ENCODE results near the gene PRPF8. TPM values are rescaled to one million over a fixed set of nuclear protein-coding genes. Genes with fewer than 3 reads are reported as not detected.
A peak's percentile ranks its signal among the peaks of the same experiment; 100 is the strongest.

PRPF8 gene
- total RNA-seq, 3 donors from 2014 or later: 506 to 585 (median 522) TPM

DNA sequence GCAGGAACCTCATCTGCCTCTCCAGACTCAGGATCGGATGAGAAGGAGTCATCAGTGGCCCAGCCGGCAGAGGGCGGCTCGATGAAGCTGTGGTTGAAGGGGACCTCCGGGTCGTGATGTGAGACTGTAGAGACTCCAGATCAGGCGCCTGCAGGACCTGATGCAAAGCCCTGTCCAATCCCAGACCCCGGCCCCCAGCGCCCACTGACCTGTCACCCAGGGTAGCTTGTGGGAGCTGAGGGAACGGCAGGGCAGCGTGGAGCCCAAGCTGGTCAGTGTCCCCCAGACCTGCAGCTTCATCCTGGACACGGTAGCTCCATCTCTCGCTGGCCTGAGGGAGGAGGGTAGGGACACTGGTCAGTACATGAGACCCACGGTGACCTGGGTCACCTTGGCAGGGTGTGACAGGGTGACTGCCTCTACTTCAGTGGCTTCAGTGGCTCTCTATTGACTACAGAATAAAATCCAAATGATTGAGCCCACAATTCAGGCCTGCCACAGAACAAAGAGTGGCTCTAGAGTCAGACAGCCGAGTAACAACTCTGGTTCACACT is 47.9 kb downstream of the PRPF8 start:
- Mint-ChIP-seq H3K27me3 (ENCODE audit: low read depth) (no peaks in the 10 kb centered on the region), H3K36me3 (ENCODE audit: insufficient read depth) (no peaks in the 10 kb centered on the region)

DNA sequence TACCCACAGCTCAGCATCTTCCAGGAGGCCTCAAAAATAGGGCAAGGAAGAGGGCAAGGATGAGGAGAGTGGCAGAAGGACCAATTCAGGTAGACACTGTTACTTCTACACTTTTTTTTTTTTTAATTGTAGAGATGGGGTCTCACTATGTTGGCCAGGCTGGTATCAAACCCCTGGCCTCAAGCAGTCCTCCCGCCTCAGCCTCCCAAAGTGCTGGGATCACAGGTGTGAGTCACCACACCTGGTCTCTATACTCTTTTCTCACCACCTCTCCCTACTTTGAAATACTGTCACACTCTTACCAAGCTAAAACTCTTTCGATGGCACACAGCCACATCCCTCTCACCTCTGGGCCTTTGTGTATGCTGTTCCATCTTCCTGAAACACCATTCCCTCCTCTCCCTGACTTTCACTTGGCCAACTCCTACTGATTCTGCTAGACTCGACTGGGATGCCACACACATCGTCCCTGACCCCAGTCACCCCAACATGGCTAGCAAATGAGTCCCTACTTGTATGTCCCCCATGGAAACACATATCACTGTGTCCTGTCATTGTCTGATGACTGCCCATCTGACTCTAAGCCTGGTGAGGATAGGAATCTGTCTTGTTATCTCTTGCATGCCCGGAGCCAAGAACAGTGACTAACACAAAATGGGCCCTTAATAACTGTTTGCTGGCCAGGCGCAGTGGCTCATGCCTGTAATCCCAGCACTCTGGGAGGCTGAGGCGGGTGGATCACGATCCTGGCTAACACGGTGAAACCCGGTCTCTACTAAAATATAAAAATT is 48.8 kb downstream of the PRPF8 start:
- Mint-ChIP-seq H3K36me3 (ENCODE audit: insufficient read depth) (no peaks in the 10 kb centered on the region), H3K4me3 (no peak overlapping the region), H3K4me1 (ENCODE audit: low read depth) (peaks cover under 1% of the 10 kb centered on the region), H3K9me3 (no peaks in the 10 kb centered on the region), H3K27me3 (ENCODE audit: low read depth) (no peaks in the 10 kb centered on the region)
- ATAC-seq (no peak), DNase-seq (no peak)

More for the DNA sequence above, 47.9 kb downstream of the PRPF8 start:
- Mint-ChIP-seq H3K4me3 (no peak overlapping the region), H3K9me3 (no peaks in the 10 kb centered on the region), H3K4me1 (ENCODE audit: low read depth) (no peaks in the 10 kb centered on the region)
- no peak for DNase-seq
- no peak for ATAC-seq

DNA sequence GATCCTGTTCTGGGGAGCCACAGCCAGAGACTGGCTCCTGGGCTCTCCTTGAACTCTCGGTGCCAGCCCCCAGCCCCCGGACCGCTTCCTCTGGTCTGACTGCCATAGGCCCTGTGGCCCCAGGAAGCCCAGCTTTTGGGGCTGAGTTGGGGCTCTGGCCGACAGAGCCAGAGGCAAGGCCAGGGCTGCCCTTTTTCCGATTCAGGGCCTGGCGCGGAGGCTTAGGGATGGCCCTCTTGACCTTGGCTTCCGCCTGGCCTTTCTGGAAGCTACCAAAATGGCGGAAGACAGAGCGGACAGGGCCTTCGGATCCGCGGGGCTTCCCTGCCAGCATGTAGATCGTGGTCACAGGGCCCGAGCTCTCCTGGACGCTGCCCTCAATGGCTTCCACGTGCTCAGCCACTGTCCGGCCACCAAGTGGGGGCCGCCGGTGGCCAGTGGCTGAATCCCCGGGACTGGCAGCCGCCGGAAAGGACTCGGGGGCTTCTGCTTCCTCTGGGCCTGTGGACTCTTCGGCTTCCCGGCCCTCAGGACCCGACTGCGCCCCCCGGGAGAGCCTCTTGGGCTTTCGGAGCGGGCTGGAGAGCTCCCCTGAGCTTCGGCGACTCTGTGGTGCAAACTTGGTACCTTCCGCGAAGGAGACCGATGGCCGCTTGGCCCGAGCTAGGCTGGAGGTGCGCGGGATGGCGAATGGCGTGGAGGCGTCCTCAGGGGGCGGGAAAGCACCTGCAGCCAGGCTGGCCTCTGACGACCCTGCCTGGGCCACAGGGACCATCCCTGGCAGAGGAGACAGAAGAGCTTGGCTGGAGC is 49.6 kb downstream of the PRPF8 start:
- H3K9me3 Mint-ChIP-seq: no peaks in the 10 kb centered on the region
- no peak overlapping the region for H3K4me3 Mint-ChIP-seq
- no peak for DNase-seq
- peaks cover 5% of the 10 kb centered on the region for H3K4me1 Mint-ChIP-seq (ENCODE audit: low read depth)
- no peaks in the 10 kb centered on the region for H3K27me3 Mint-ChIP-seq (ENCODE audit: low read depth)
- no peak for ATAC-seq
- no peaks in the 10 kb centered on the region for H3K36me3 Mint-ChIP-seq (ENCODE audit: insufficient read depth)

DNA sequence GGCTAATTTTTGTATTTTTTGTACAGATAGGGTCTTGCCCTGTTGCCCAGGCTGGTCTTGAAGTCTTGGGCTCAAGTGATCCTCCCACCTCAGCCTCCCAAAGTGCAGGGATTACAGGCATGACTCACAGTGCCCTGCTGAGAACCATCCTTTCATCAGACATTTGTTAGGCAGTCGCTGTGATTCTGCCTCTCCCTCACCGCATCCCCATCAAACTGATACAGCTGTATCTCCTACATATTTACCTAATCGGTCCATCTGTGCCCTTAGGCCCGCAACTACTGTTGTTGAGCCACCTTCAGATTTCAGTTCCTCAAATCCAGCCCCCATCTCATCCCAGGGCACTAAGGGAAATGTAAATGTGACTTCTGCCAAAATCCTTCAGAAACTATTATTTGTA is 54.0 kb downstream of the PRPF8 start:
- Mint-ChIP-seq H3K27me3 (ENCODE audit: low read depth) (peaks cover 4% of the 10 kb centered on the region), H3K4me1 (ENCODE audit: low read depth) (peaks cover 19% of the 10 kb centered on the region), H3K36me3 (ENCODE audit: insufficient read depth) (no peaks in the 10 kb centered on the region), H3K4me3 (peak overlapping the region; percentile 74), H3K9me3 (no peaks in the 10 kb centered on the region)
- ATAC-seq (no peak), DNase-seq (no peak)

DNA sequence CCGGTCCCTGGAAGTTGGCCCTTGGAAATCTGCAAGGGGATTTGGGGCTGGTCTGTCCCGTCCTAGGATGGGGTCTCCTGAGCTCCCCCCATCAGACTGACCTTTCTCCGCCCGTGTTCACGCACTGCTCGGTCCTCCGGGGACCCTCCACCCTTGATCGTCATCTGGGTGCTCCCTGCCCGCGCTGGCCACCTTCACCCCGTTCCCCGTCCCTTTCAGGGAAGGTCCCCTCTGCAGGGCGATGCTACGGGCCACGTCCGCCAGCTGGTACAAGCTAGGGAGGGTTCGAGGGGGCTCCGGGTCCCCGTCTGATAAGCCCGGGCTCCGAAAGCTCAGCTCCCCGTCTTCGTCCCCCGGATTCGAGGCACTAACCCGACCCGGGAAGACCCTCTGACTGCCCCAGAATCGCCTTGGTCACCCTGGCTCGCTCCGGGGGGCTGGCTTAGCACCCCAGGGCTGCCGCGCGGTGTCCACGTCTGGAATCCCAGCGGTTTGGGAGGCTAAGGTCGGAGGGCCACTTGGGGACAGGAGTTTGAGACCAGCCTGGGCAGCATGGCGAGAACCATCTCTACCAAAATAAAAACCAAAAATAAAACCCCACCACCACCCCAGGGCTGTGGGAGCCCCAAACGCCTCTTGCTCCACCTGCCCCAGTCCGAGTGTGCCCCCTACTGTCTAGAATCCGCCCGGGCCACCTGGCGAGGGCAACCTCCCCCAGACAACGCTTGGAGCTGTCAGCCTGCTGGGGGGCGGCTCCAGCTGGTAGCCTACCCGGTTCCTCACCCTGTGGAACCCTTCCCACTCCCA is 55.0 kb downstream of the PRPF8 start:
- Mint-ChIP-seq H3K4me1 (ENCODE audit: low read depth) (peaks cover 19% of the 10 kb centered on the region), H3K36me3 (ENCODE audit: insufficient read depth) (no peaks in the 10 kb centered on the region), H3K9me3 (no peaks in the 10 kb centered on the region), H3K4me3 (peak overlapping the region; percentile 74), H3K27me3 (ENCODE audit: low read depth) (peaks cover 4% of the 10 kb centered on the region)
- peak; percentile 67 for DNase-seq
- ATAC-seq: peak; percentile 13 to 30

DNA sequence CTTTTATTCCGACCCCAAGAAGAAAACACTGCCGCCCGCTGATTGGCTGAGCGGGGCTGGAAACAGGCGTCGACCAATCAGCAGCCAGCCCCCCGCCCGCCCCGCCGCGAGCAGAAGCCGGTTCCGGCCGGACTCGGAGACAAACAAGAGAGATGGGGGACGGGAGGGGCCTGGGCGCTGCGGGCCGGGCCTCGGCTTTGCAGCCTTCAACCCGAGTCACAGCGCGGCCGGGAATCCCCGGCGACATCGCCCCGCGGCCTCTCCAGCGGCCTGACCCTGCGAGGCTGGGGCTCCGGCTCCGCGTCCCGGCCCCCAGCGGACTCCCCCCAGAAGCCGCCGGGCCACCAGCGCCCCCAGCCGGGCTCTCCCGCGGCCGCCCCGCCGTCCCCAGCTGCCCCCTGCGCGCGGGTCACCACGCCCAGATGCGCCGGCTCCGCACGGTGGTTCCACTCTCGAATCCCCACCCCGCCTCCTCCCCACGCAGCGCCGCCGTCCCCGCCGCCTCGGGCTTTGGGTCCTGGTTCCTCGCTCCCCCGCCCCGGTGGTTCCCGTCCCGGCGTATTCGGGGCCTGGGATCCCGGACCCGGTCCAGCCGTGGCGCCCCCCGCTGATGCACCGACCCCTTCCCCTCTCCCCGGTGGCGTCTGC is 55.7 kb downstream of the PRPF8 start:
- peaks cover 4% of the 10 kb centered on the region for H3K27me3 Mint-ChIP-seq (ENCODE audit: low read depth)
- DNase-seq: peak; percentile 80
- H3K36me3 Mint-ChIP-seq (ENCODE audit: insufficient read depth): no peaks in the 10 kb centered on the region
- no peaks in the 10 kb centered on the region for H3K9me3 Mint-ChIP-seq
- peak overlapping the region; percentile 85 for H3K4me3 Mint-ChIP-seq
- ATAC-seq: peak; percentile 81
- H3K4me1 Mint-ChIP-seq (ENCODE audit: low read depth): peaks cover 19% of the 10 kb centered on the region

DNA sequence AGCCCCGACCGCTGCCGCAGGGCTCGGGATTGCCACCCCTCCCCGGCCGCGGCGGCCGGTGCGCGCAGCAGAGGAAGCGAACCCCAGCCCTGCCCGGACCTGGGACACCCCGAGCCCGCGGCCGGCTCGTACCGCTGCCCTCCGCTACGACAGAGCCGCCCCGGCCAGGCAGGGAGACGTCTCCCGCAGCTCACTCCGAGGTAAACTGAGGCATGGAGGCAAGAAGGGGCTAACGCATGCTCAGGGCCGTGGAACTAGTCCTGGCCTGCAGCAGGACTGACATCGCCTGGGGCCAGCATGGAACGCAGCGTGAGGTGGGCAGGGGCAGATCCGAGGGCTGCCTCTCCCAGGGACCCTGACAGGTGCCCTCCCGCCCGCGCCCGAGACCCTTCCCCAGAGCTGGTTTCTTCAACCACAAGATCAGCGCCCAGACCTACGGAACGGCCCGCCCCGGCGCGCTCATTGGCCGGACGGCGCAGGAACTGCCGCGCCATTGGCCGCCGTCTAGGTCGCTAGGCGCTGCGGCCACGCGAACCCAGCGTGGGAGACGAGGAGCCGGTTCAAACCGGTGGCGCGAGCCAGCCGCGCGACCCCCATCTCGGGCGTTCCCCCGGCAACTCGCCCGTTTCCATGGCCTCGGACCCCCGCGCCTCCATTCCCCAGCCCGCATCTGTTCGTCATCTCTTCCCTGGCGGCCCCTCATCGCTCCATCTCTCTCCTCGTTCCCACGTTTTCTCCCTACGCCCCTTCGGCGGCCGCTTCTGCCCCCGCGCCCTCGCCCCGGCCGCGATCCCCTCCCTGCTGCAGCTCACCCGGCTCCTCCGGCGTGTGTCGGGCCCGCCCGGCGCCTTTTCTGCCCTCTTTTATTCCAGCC is 56.4 kb downstream of the PRPF8 start, which contains the start of gene SLC43A2:
SLC43A2 (minus strand) TSS at position 853 of the 874 bp plus-strand sequence. CDS start 960 bp downstream, outside the sequence.
- ATAC-seq: peak; percentile 86
- DNase-seq: peak; percentile 64
- no peaks in the 10 kb centered on the region for H3K36me3 Mint-ChIP-seq (ENCODE audit: insufficient read depth)
- peak within 1 kb of the TSS; percentile 85 for H3K4me3 Mint-ChIP-seq
- H3K4me1 Mint-ChIP-seq (ENCODE audit: low read depth): peaks cover 19% of the 10 kb centered on the region
- H3K9me3 Mint-ChIP-seq: no peaks in the 10 kb centered on the region
- peaks cover 4% of the 10 kb centered on the region for H3K27me3 Mint-ChIP-seq (ENCODE audit: low read depth)

DNA sequence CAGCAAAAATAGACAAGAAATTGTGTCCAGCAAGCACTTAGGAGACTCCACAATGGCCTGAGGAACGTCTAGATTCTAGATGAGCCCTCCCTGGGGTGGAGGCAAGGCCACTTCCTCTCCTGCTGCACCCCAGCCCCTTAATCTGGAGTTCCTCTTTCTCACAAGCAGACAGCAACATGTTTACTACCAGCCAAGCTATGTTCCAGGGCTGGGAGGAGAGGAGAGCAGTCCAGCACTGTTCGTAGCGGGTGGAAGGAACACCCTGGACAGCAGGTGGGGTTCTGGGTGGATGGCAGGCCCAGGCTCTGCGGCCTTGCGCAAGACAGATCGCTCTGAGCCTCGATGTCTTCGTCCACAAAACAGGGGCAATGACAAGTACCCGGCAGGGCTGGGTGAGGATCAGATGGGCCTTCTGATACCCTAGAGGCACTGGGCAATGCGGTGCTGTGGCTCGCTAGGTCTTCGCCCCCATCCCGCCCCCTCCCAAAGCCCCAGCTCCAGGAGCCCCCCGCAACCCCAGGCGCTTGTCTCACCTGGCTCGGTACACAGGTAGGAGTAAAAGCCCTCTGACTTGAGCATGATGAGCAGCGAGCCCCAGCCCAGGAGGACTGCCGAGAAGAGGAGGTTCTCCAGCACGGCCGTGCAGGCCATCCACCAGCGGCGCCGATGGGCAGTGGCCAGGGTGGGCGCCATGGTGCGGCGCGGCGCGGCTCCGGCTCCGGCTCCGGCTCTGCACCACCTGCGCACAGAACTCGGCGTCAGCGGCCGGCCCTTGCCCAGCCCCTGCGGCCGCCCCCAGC is 57.3 kb downstream of the PRPF8 start:
- no peak for ATAC-seq
- H3K4me3 Mint-ChIP-seq: peak overlapping the region; percentile 73
- no peaks in the 10 kb centered on the region for H3K36me3 Mint-ChIP-seq (ENCODE audit: insufficient read depth)
- DNase-seq: no peak
- H3K4me1 Mint-ChIP-seq (ENCODE audit: low read depth): peaks cover 19% of the 10 kb centered on the region
- peaks cover 4% of the 10 kb centered on the region for H3K27me3 Mint-ChIP-seq (ENCODE audit: low read depth)
- no peaks in the 10 kb centered on the region for H3K9me3 Mint-ChIP-seq

DNA sequence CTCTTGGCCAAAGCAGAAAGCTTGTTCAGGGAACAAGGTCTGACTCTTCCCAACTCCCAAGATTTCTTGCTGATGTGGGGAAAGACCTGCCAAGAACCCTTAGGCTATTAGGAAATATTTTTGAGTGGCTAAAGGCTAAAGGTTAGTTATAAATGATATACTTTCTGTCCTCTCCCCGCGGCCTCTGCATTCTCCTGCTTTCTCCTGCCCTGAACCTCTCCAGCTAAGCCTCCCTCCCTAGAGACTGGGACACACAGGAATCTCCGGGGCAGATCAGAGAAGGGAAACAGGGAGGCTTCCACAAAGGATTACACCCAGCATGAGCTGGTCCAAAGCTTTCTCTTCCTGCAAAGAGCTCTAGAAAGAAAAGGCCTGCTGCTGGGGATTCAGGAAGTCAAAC is 58.3 kb downstream of the PRPF8 start:
- no peaks in the 10 kb centered on the region for H3K36me3 Mint-ChIP-seq (ENCODE audit: insufficient read depth)
- DNase-seq: no peak
- H3K4me1 Mint-ChIP-seq (ENCODE audit: low read depth): peaks cover 19% of the 10 kb centered on the region
- no peak for ATAC-seq
- peaks cover 4% of the 10 kb centered on the region for H3K27me3 Mint-ChIP-seq (ENCODE audit: low read depth)
- H3K4me3 Mint-ChIP-seq: peak overlapping the region; percentile 73
- no peaks in the 10 kb centered on the region for H3K9me3 Mint-ChIP-seq

DNA sequence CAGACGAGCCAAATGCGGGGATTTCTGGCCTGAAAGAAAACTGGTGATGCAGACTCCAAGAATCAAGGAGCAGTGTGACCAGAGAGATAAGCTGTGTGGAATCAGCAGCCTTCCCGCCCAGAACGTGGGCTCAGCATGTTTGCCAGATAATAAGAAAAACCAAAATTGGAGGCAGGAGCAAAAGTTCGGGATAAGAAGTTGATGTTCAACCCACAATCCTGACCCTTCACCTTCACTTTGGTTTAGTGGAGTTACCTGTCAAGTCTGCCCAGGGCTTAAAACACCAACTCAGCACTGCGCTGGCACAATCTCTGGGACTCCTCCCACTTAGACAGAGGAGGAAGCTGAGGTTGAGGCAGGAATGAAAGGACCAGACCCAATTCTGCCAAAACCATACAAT is 59.1 kb downstream of the PRPF8 start:
- Mint-ChIP-seq H3K4me1 (ENCODE audit: low read depth) (peaks cover 17% of the 10 kb centered on the region), H3K36me3 (ENCODE audit: insufficient read depth) (peaks cover 2% of the 10 kb centered on the region), H3K27me3 (ENCODE audit: low read depth) (peaks cover 4% of the 10 kb centered on the region), H3K9me3 (no peaks in the 10 kb centered on the region), H3K4me3 (no peak overlapping the region)
- no peak for DNase-seq
- ATAC-seq: no peak

DNA sequence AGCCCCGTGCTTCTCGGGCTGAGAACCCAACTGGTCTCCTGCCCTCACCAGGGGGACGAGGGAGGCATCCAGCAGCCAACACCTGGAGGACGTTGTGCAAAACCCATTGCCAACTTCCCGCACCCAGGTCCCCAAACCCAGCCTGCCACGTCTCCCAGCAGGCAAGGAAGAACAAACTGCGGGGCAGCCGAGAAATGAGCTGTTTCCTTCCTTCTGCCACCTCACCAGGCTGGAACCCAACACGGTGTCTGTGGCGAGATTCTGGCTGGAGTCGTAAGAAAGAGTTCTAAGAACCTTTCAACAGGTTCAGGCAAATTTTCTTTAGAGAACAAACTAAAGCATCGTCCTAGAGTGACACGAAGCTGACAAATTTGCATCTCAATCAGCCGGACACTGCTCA is 59.6 kb downstream of the PRPF8 start:
- DNase-seq (no peak), ATAC-seq (no peak)
- Mint-ChIP-seq H3K36me3 (ENCODE audit: insufficient read depth) (peaks cover 2% of the 10 kb centered on the region), H3K27me3 (ENCODE audit: low read depth) (peaks cover 4% of the 10 kb centered on the region), H3K4me1 (ENCODE audit: low read depth) (peaks cover 14% of the 10 kb centered on the region), H3K4me3 (no peak overlapping the region), H3K9me3 (no peaks in the 10 kb centered on the region)

DNA sequence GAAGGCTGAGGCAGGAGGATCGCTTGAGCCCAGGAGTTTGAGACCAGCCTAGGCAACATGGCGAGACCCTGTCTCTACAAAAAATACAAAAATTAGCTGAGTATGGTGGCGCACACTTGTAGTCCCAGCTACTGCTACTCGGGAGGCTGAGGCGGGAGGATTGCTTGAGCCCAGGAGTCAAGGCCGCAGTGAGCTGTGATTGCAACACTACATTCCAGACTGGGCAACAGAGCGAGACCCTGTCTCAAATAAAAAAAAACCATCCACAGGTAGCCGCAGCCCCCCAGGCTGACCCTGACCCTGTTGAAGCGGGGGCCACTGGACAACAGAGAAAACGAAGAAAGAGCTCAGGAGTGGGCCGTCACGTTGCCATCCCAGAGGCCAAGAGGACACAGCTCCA is 60.0 kb downstream of the PRPF8 start:
- Mint-ChIP-seq H3K36me3 (ENCODE audit: insufficient read depth) (peaks cover 2% of the 10 kb centered on the region), H3K9me3 (no peaks in the 10 kb centered on the region), H3K27me3 (ENCODE audit: low read depth) (peaks cover 4% of the 10 kb centered on the region), H3K4me1 (ENCODE audit: low read depth) (peaks cover 12% of the 10 kb centered on the region), H3K4me3 (no peak overlapping the region)
- no peak for ATAC-seq
- DNase-seq: no peak

Measured in activated T-cell treated with anti-CD3 and anti-CD28 coated beads, Interleukin-2, amount 50 U/mL, for 4 hours (primary cell).